ENCODE data around the gene ADCY3.

The ADCY3 gene

GRCh38 chr2:24872344-24873115 is 47.5 kb downstream of the ADCY3 start:
- DNase-seq = no peak

GRCh38 chr2:24871852-24872333 is 48.1 kb downstream of the ADCY3 start:
- no peak for DNase-seq

GRCh38 chr2:24870891-24871705 is 48.9 kb downstream of the ADCY3 start:
- DNase-seq = no peak

- DNase-seq = no peak
Measured at GRCh38 chr2:24870440-24870839, 49.6 kb downstream of the ADCY3 start.

GRCh38 chr2:24866946-24867345 is 53.1 kb downstream of the ADCY3 start:
- DNase-seq = no peak

- DNase-seq = no peak
Measured at GRCh38 chr2:24863641-24864040, 56.4 kb downstream of the ADCY3 start.

- DNase-seq = no peak
Measured at GRCh38 chr2:24861500-24861899, 58.5 kb downstream of the ADCY3 start.

- DNase-seq = no peak
Measured at GRCh38 chr2:24860631-24861030, 59.4 kb downstream of the ADCY3 start.

GRCh38 chr2:24859968-24860600 is 60.0 kb downstream of the ADCY3 start:
- no peak for DNase-seq

- no peak for DNase-seq
Measured at GRCh38 chr2:24858996-24859395, 61.0 kb downstream of the ADCY3 start.

- DNase-seq = no peak
Measured at GRCh38 chr2:24857746-24858145, 62.3 kb downstream of the ADCY3 start.

- DNase-seq = no peak
Measured at GRCh38 chr2:24856791-24857211, 63.2 kb downstream of the ADCY3 start.

- no peak for DNase-seq
Measured at GRCh38 chr2:24855726-24856125, 64.3 kb downstream of the ADCY3 start.

- DNase-seq = no peak
Measured at GRCh38 chr2:24855022-24855622, 64.9 kb downstream of the ADCY3 start.

GRCh38 chr2:24853996-24854395 is 66.0 kb downstream of the ADCY3 start:
- DNase-seq = no peak

GRCh38 chr2:24853046-24853445 is 67.0 kb downstream of the ADCY3 start:
- no peak for DNase-seq

- DNase-seq = no peak
Measured at GRCh38 chr2:24852431-24853020, 67.5 kb downstream of the ADCY3 start.

GRCh38 chr2:24852026-24852425 is 68.0 kb downstream of the ADCY3 start:
- no peak for DNase-seq

GRCh38 chr2:24850944-24851343 is 69.1 kb downstream of the ADCY3 start:
- DNase-seq = no peak

GRCh38 chr2:24845691-24846090 is 74.3 kb downstream of the ADCY3 start:
- DNase-seq = no peak

GRCh38 chr2:24844023-24844685 is 75.9 kb downstream of the ADCY3 start:
- no peak for DNase-seq

- DNase-seq = no peak
Measured at GRCh38 chr2:24843330-24843860, 76.6 kb downstream of the ADCY3 start.

Data from SW 1271 (cell line).